Left renal cortex interstitium (tissue), 4 donors: ENCODE results near the gene KDM2A. TPM values are rescaled to one million over a fixed set of nuclear protein-coding genes. Genes with fewer than 3 reads are reported as not detected.
A peak's percentile ranks its signal among the peaks of the same experiment; 100 is the strongest.

Source experiments
- DNase-seq, 4 donors: peaks; one replicate each; pipeline ENCODE4 v3.0.0-alpha.2; 2013; ENCODE audit warnings: low read depth in 4 of 4, low spot score in 2 of 4, missing footprints in 1 of 4
- polyA plus RNA-seq, 4 donors: library from polyadenylated mRNA; unstranded; fragments of 120-200 nt; gene quantifications; one replicate each; pipeline ENCODE4 v1.2.1, GENCODE V29; 2013; ENCODE audit not compliant: insufficient read length in 4 of 4

The KDM2A gene
- polyA plus RNA-seq, 4 donors = 66.3 to 92.0 (median 75.9) TPM

- DNase-seq = no peak
Measured at GRCh38 chr11:67295846-67296245, 176.8 kb downstream of the KDM2A start.

GRCh38 chr11:67298786-67299185, 179.7 kb downstream of the KDM2A start:
- no peak for DNase-seq

- no peak for DNase-seq
Measured at GRCh38 chr11:67299471-67300191, 180.6 kb downstream of the KDM2A start.

GRCh38 chr11:67300256-67300755, 181.2 kb downstream of the KDM2A start:
- DNase-seq = no peak

- no peak for DNase-seq
Measured at GRCh38 chr11:67300756-67301312, 181.8 kb downstream of the KDM2A start.

GRCh38 chr11:67301313-67301921, 182.4 kb downstream of the KDM2A start:
- DNase-seq = no peak

GRCh38 chr11:67301951-67302516, 183.0 kb downstream of the KDM2A start:
- peak in 1 of 4 donors; percentile 65 for DNase-seq

- no peak for DNase-seq
Measured at GRCh38 chr11:67302571-67303131, 183.6 kb downstream of the KDM2A start.

- peak in 1 of 4 donors; percentile 44 for DNase-seq
Measured at GRCh38 chr11:67303132-67303834, 184.2 kb downstream of the KDM2A start, which contains the start of gene SSH3. Gene SSH3 (plus strand): TSS chr11:67303530. CDS start chr11:67303626, 96 bp downstream.

GRCh38 chr11:67303835-67304411, 184.9 kb downstream of the KDM2A start:
- DNase-seq = no peak

GRCh38 chr11:67304511-67305113, 185.5 kb downstream of the KDM2A start:
- no peak for DNase-seq

GRCh38 chr11:67306769-67307544, 187.9 kb downstream of the KDM2A start:
- DNase-seq = no peak

GRCh38 chr11:67307545-67308001, 188.5 kb downstream of the KDM2A start:
- no peak for DNase-seq

Other genes with a start within 250 kb of the KDM2A start
- 10 to 100 TPM; 44.3 to 58.3 (median 53.0) TPM for gene PC, start 160.9 kb upstream of the KDM2A start, polyA plus RNA-seq
- under 1 TPM in 2 of 4 donors, not detected in 2; 0.13 to 0.25 TPM for gene C11orf86, start 144.0 kb upstream of the KDM2A start, polyA plus RNA-seq
- under 1 TPM; 0.14 to 0.27 (median 0.17) TPM for gene SYT12, start 96.1 kb upstream of the KDM2A start, polyA plus RNA-seq
- 10 to 100 TPM in 1 of 4 donors, 1 to 10 TPM in 3; 7.1 to 10.6 (median 9.1) TPM for gene RHOD, start 62.4 kb upstream of the KDM2A start, polyA plus RNA-seq
- 10 to 100 TPM; 51.5 to 68.7 (median 53.0) TPM for gene GRK2, start 147.2 kb downstream of the KDM2A start, polyA plus RNA-seq
- 10 to 100 TPM; 17.4 to 60.8 (median 40.3) TPM for gene ANKRD13D, start 170.0 kb downstream of the KDM2A start, polyA plus RNA-seq
- 10 to 100 TPM; 17.4 to 37.5 (median 28.5) TPM for gene SSH3, start 184.3 kb downstream of the KDM2A start, polyA plus RNA-seq
- 10 to 100 TPM; 18.8 to 40.4 (median 33.4) TPM for gene POLD4, start 234.3 kb downstream of the KDM2A start, polyA plus RNA-seq